Nephron progenitor cell (in vitro differentiated cells): ENCODE measurements around the gene RPGR.
A peak's percentile ranks its signal among the peaks of the same experiment; 100 is the strongest.

Experiments
- DNase-seq: peaks from one replicate; pipeline ENCODE4 v3.0.0; 2021
- H3K27ac Mint-ChIP-seq: 2 replicates; pipeline ENCODE4 v1.8.0; 2021; ENCODE audit warnings: mild to moderate bottlenecking, moderate library complexity, mixed read lengths
- H3K27me3 Mint-ChIP-seq: 2 replicates; pipeline ENCODE4 v1.8.0; 2021; ENCODE audit warnings: mild to moderate bottlenecking, low read depth, mixed read lengths; ENCODE audit not compliant: poor library complexity
- H3K36me3 Mint-ChIP-seq: 2 replicates; pipeline ENCODE4 v1.8.0; 2021; ENCODE audit warnings: low read depth, mixed read lengths
- H3K4me1 Mint-ChIP-seq: 2 replicates; pipeline ENCODE4 v1.8.0; 2021; ENCODE audit warnings: mixed read lengths
- H3K4me3 Mint-ChIP-seq: 2 replicates; pipeline ENCODE4 v1.8.0; 2021; ENCODE audit warnings: mild to moderate bottlenecking, moderate library complexity, mixed read lengths
- H3K9me3 Mint-ChIP-seq: 2 replicates; pipeline ENCODE4 v1.8.0; 2021; ENCODE audit warnings: mild to moderate bottlenecking, moderate library complexity, mixed read lengths
- TF ChIP-seq, protein P1 (sequence below): fragments of 200-600 bp; sonication (generic); IDR thresholded peaks from 2 replicates; pipeline ENCODE4 v1.5.0; 2021; ENCODE audit warnings: antibody characterized with exemption

The RPGR gene

DNA sequence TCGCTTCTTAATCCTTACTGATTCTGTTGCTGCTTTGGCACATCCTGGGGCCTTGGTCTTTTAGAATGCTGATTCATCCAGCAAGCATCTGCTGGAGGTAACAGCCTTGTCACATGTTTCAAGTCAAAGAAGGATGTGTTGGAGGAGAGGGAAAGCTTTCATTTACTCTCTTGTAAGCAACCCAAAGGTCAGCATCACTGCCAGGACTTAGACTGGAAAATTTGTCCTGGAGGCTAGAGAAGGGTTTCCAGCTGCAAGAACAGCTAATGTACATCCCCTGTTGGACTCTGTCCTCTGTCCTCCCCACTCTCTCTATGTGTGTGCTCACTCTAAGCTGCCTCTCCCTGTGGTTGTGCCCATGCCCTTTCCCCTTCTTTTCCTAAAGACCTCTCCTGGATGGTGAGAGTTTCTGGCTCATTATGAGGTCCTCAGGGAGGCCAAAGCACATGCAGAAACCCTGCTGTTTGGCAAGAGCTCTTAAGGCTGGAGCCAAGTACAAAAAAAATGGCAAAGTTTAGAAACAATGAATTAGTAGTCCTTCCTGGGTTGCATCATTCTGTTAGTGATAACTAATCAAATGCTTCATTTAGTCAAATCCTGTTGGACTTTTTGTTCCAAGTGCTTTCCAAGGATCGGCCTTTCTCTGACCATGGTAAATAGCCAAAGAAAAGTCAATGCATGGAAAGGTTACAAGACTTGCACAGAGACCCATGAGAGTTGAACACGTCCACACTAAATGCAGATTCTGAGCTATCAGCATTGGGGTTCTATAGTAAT is 93.2 kb downstream of the RPGR start:
- Mint-ChIP-seq H3K27ac (no peak overlapping the region), H3K27me3 (peaks cover 3% of the 10 kb centered on the region), H3K9me3 (peaks cover 22% of the 10 kb centered on the region), H3K36me3 (no peaks in the 10 kb centered on the region), H3K4me3 (no peak overlapping the region), H3K4me1 (peaks cover 5% of the 10 kb centered on the region)
- TF ChIP-seq, protein P1, sequence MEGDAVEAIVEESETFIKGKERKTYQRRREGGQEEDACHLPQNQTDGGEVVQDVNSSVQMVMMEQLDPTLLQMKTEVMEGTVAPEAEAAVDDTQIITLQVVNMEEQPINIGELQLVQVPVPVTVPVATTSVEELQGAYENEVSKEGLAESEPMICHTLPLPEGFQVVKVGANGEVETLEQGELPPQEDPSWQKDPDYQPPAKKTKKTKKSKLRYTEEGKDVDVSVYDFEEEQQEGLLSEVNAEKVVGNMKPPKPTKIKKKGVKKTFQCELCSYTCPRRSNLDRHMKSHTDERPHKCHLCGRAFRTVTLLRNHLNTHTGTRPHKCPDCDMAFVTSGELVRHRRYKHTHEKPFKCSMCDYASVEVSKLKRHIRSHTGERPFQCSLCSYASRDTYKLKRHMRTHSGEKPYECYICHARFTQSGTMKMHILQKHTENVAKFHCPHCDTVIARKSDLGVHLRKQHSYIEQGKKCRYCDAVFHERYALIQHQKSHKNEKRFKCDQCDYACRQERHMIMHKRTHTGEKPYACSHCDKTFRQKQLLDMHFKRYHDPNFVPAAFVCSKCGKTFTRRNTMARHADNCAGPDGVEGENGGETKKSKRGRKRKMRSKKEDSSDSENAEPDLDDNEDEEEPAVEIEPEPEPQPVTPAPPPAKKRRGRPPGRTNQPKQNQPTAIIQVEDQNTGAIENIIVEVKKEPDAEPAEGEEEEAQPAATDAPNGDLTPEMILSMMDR, result no peak
- no peak for DNase-seq

DNA sequence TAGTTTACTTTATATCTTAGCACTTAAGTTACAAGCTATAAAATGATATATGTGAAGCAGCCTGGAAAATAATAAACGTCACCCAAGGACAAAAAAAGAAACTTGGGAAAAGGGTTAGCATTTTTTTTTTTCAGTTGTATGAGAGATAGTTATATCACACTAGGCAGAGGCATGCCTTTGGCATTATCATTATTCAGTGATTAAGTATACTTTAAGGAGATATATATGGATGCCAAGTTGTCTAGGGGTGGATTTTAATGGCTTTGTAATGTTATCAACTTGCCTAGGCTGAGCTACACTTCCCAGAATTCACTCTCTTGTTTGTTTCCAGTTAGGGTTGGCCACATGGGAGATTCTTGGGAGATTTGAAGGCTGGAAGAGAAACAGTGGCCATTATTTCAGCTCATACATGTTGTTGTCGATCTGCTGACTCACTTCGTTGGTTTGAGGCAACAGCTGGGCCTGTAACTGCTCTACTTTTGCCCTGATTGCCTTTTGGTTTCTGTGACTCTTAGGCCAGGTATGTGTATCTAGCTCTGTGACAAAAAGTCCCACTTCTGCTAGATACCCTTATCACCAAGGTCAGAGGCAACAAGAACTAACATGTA is 95.1 kb downstream of the RPGR start:
- H3K36me3 Mint-ChIP-seq, result no peaks in the 10 kb centered on the region
- peaks cover 4% of the 10 kb centered on the region for H3K27me3 Mint-ChIP-seq
- H3K9me3 Mint-ChIP-seq, result peaks cover 24% of the 10 kb centered on the region
- no peaks in the 10 kb centered on the region for H3K4me1 Mint-ChIP-seq
- TF ChIP-seq, protein P1, result no peak
- no peak overlapping the region for H3K27ac Mint-ChIP-seq
- no peak for DNase-seq
- no peak overlapping the region for H3K4me3 Mint-ChIP-seq

DNA sequence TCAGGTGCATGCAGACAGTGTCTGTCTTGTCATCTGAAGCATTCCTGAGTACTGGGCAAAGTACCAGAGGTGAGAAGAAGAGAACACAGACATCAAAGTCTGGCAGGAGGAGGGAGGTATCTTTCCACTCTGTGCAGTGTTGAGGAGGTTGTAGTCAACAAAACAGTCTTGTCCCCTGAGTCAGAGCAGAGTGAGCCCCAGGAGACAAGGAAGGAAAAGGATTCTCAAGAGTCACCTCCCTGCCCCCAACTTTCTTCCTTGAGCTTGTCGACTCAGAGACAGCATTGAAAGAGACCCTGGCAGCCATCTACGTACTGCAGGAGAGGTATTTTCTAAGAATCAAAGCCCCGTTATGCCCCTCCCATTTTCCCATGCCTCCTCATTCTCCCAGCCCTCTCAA is 102.2 kb downstream of the RPGR start:
- Mint-ChIP-seq H3K27ac (no peak overlapping the region), H3K4me1 (peaks cover 5% of the 10 kb centered on the region), H3K27me3 (peaks cover 32% of the 10 kb centered on the region), H3K4me3 (no peak overlapping the region), H3K9me3 (peaks cover 33% of the 10 kb centered on the region), H3K36me3 (no peaks in the 10 kb centered on the region)
- TF ChIP-seq, protein P1, result no peak
- DNase-seq, result no peak

DNA sequence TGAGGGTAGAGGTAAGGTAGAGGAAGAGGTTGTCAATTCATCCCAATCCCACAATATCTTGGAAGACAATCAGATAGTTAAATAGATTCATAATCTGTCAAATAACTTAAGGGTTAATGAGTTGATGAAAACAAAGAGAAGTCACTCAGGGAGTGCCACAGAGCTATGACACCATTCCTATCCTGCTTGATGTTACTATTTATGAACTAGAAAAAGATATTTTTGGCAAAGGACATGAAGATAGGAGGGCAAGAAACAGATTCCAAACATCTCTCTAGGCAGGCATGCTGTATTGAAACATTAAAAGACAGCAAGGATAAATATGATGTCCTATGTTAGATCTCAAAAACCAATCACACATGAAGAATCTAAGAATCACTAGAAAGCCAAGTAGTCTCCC is 103.1 kb downstream of the RPGR start:
- H3K36me3 Mint-ChIP-seq, result no peaks in the 10 kb centered on the region
- no peak for DNase-seq
- TF ChIP-seq, protein P1, result no peak

DNA sequence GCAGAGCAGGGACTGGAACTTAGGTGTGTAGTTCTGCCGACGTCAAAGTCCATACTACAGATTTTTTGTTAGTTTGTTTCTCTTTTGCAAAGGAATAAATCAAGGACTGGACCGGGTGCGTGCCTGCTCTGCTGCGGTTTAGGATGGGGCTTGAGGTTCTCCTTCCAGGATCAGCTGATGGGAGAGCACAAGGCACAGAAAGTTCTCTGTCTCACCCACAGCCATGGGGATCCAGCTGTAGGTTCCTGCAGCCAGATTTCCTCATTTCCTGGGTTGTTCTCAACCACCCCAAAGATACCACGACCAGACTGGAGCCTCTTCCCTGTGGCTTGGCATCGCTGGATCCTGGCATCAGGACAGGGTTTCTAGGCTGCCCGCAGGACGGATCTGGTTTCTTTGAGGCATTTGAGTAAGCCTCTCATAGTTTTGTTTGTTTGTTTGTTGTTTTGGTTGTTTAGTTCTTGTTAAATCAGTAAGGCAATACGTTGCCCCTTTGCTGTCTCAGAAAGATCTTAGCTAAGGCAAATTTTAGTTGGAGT is 105.8 kb downstream of the RPGR start:
- no peaks in the 10 kb centered on the region for H3K36me3 Mint-ChIP-seq
- no peak overlapping the region for H3K27ac Mint-ChIP-seq
- H3K9me3 Mint-ChIP-seq, result peaks cover 32% of the 10 kb centered on the region
- H3K4me3 Mint-ChIP-seq, result peak overlapping the region; percentile 87
- H3K27me3 Mint-ChIP-seq, result peaks cover 39% of the 10 kb centered on the region
- no peak for DNase-seq
- TF ChIP-seq, protein P1, result no peak
- peaks cover 10% of the 10 kb centered on the region for H3K4me1 Mint-ChIP-seq

More for the DNA sequence above, 103.1 kb downstream of the RPGR start:
- H3K9me3 Mint-ChIP-seq, result peaks cover 38% of the 10 kb centered on the region
- H3K27ac Mint-ChIP-seq, result no peak overlapping the region
- H3K27me3 Mint-ChIP-seq, result peaks cover 41% of the 10 kb centered on the region
- no peak overlapping the region for H3K4me3 Mint-ChIP-seq
- peaks cover 10% of the 10 kb centered on the region for H3K4me1 Mint-ChIP-seq
